Gastroesophageal sphincter (tissue), 4 donors: Measurements from ENCODE around the gene E2F4. TPM values are rescaled to one million over a fixed set of nuclear protein-coding genes. Genes with fewer than 3 reads are reported as not detected.

Experiments used
- ATAC-seq: fragments of 150-250 bp; one replicate; pipeline ENCODE4 v1.9.1; 2016; ENCODE audit warnings: mild to moderate bottlenecking, moderate library complexity
- H3K27ac ChIP-seq, 4 donors: fragments of 200-600 bp; sonication (generic) in 3 of 4; 1 replicate in 3 of 4; 2 replicates in 1 of 4; pipeline ENCODE4 v1.5.1; 2016 to 2019
- H3K27me3 ChIP-seq: fragments of 200-600 bp; sonication (generic); one replicate; pipeline ENCODE4 v1.5.1; 2019
- H3K36me3 ChIP-seq, 2 donors: fragments of 200-600 bp; sonication (generic); one replicate each; pipeline ENCODE4 v1.5.1; 2019; ENCODE audit warnings: control low read depth in 1 of 2
- H3K4me1 ChIP-seq, 3 donors: fragments of 200-600 bp; sonication (generic); 1 replicate in 2 of 3; 2 replicates in 1 of 3; pipeline ENCODE4 v1.5.1; 2016 to 2019; ENCODE audit warnings: control low read depth in 2 of 3
- H3K4me3 ChIP-seq, 2 donors: fragments of 200-600 bp; sonication (generic); one replicate each; pipeline ENCODE4 v1.5.1; 2019; ENCODE audit warnings: mild to moderate bottlenecking in 1 of 2, moderate library complexity in 1 of 2
- H3K9me3 ChIP-seq, 3 donors: fragments of 200-600 bp; sonication (generic); one replicate each; pipeline ENCODE4 v1.5.1; 2017 to 2019; ENCODE audit warnings: control low read depth in 2 of 3
- EP300 ChIP-seq: sonication (generic); formaldehyde crosslinking; IDR thresholded peaks from one replicate; pipeline ENCODE4 v1.6.1; 2017; ENCODE audit warnings: antibody characterized with exemption, mild to moderate bottlenecking
- POLR2A ChIP-seq, 2 donors: fragments of 450-650 bp; IDR thresholded peaks; one replicate each; pipeline ENCODE4 v1.6.1; 2017; ENCODE audit warnings: antibody characterized with exemption in 2 of 2, mild to moderate bottlenecking in 2 of 2, moderate library complexity in 1 of 2
- POLR2AphosphoS5 ChIP-seq: sonication (generic); formaldehyde crosslinking; IDR thresholded peaks from one replicate; pipeline ENCODE4 v1.6.1; 2017; ENCODE audit warnings: antibody characterized with exemption
- WGBS, 2 donors: methylation state at CpG; one replicate each; pipeline ENCODE4 v1.1.5; 2018; ENCODE audit warnings: low coverage in 1 of 2; 5-methylcytosine and 5-hydroxymethylcytosine counted together
- total RNA-seq, 4 donors: library from RNA; depleted of rRNA; stranded (reverse); fragments of >200 nt; gene quantifications; one replicate each; pipeline ENCODE4 v1.1.0, GENCODE V29; 2016
- TF ChIP-seq, protein P1 (sequence below), 4 experiments: fragments of 200-600 bp in 2 of 4; fragments of 450-650 bp in 2 of 4; sonication (generic) in 1 of 4; IDR thresholded peaks; one replicate each; pipeline ENCODE4 v1.5.1; 2017 to 2019; ENCODE audit warnings: antibody characterized with exemption in 4 of 4, mild to moderate bottlenecking in 2 of 4, moderate library complexity in 2 of 4

Gene E2F4
- total RNA-seq, 4 donors from 2014 or later: 55.0 to 89.8 (median 76.2) TPM

- no peaks in the 10 kb centered on the region for H3K27me3 ChIP-seq
- WGBS, 2 donors: 5 to 12% methylated on average over 4 to 9 of the region's 12 CpGs
- H3K36me3 ChIP-seq: peaks cover 0 to 47% of the 10 kb centered on the region in 2 donors
- no peak for ATAC-seq
- H3K4me3 ChIP-seq: peak overlapping the region; percentile 52 to 70
- H3K9me3 ChIP-seq: no peaks in the 10 kb centered on the region
- peak overlapping the region; percentile 45 to 89 (median 84) for H3K27ac ChIP-seq
- TF ChIP-seq POLR2A (IDR thresholded peaks at IDR 0.05): no peak
- TF ChIP-seq, protein P1, sequence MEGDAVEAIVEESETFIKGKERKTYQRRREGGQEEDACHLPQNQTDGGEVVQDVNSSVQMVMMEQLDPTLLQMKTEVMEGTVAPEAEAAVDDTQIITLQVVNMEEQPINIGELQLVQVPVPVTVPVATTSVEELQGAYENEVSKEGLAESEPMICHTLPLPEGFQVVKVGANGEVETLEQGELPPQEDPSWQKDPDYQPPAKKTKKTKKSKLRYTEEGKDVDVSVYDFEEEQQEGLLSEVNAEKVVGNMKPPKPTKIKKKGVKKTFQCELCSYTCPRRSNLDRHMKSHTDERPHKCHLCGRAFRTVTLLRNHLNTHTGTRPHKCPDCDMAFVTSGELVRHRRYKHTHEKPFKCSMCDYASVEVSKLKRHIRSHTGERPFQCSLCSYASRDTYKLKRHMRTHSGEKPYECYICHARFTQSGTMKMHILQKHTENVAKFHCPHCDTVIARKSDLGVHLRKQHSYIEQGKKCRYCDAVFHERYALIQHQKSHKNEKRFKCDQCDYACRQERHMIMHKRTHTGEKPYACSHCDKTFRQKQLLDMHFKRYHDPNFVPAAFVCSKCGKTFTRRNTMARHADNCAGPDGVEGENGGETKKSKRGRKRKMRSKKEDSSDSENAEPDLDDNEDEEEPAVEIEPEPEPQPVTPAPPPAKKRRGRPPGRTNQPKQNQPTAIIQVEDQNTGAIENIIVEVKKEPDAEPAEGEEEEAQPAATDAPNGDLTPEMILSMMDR (IDR thresholded peaks at IDR 0.05): no peak
- no peak for TF ChIP-seq EP300
- no peak for TF ChIP-seq POLR2AphosphoS5
- H3K4me1 ChIP-seq: peaks cover 0 to 37% (median 10%) of the 10 kb centered on the region in 3 donors
Observed at GRCh38 chr16:67226295-67226803, 34.4 kb downstream of the E2F4 start.

- H3K4me1 ChIP-seq: peaks cover 0 to 37% (median 10%) of the 10 kb centered on the region in 3 donors
- TF ChIP-seq POLR2AphosphoS5 (peak; percentile 95), EP300 (no peak), POLR2A (IDR thresholded peaks at IDR 0.05) (peak; percentile 65 to 79)
- TF ChIP-seq, protein P1 (IDR thresholded peaks at IDR 0.05): peak in 2 of 4 experiments; percentile 38 to 52
- WGBS, 2 donors: 0% methylated on average over 14 of the region's 46 CpGs; no CpG with 5 or more reads in 1 of the 2 donors
- peaks cover 0 to 53% of the 10 kb centered on the region in 2 donors for H3K36me3 ChIP-seq
- H3K27ac ChIP-seq: peak within 1 kb of the TSS; percentile 45 to 89 (median 84)
- H3K4me3 ChIP-seq: peak within 1 kb of the TSS; percentile 52 to 70
- no peaks in the 10 kb centered on the region for H3K9me3 ChIP-seq
- no peaks in the 10 kb centered on the region for H3K27me3 ChIP-seq
- peak; percentile 96 for ATAC-seq
Observed at GRCh38 chr16:67226804-67227566, 35.0 kb downstream of the E2F4 start, which contains the start of gene TMEM208. TMEM208 (plus strand) TSS chr16:67227130; CDS start chr16:67227219, 89 bp downstream.

DNA sequence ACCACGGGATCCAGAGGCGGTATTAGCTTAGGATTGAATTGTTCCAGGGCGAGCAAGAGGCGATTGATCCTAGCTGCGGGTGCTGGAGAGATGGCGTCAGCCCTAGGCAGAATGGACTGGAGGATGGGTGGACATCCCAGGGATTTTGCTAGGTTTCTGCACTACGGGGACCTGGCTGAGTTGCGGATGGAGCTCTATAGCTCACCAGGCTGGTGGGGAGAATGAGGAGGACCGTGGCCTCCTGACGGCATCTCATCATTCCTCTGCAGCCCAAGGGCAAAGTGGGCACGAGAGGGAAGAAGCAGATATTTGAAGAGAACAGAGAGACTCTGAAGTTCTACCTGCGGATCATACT lies 35.6 kb downstream of the E2F4 start:
- Histone ChIP-seq H3K4me1 (peaks cover 0 to 37% (median 10%) of the 10 kb centered on the region in 3 donors), H3K36me3 (peaks cover 0 to 57% of the 10 kb centered on the region in 2 donors), H3K4me3 (peak overlapping the region; percentile 52 to 70), H3K27me3 (no peaks in the 10 kb centered on the region), H3K27ac (peak overlapping the region; percentile 25 to 89 (median 84)), H3K9me3 (no peaks in the 10 kb centered on the region)
- no peak for ATAC-seq
- TF ChIP-seq POLR2AphosphoS5 (no peak), POLR2A (IDR thresholded peaks at IDR 0.05) (no peak), EP300 (no peak)
- TF ChIP-seq, protein P1 (IDR thresholded peaks at IDR 0.05): no peak
- 3 to 27% methylated on average over 3 to 7 of the region's 12 CpGs for WGBS, 2 donors

DNA sequence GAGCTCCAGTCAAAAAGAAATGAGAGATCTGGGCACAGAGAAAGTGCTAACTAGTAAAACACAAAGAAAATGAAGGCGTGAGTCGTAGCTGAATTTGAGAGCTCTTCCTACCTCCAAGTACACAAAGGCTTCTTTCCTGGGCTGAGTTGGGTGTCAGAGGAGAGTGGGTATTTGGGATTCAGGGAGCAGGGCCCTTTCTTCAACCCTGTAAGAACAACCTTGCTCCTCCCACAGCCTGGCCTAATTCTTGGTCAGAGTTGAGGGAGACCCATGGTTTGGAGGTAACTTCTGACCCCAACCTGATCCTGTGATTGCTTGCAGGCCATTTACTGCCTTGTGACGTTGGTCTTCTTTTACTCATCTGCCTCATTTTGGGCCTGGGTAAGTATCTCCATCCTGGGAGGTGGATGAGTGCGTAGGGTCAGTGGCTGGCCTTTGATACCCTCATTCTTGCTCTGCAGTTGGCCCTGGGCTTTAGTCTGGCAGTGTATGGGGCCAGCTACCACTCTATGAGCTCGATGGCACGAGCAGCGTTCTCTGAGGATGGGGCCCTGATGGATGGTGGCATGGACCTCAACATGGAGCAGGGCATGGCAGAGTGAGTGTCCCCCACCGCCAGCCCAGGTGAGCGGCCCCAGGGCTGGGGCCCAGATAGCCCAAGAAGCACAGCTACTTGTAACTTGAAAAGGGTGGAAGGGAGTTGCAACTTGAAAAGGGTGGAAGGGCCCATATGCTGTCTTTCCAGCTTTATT lies 36.3 kb downstream of the E2F4 start:
- H3K27ac ChIP-seq: no peak overlapping the region
- H3K4me3 ChIP-seq: peak overlapping the region in 1 of 2 donors; percentile 70
- H3K36me3 ChIP-seq: peaks cover 0 to 58% of the 10 kb centered on the region in 2 donors
- no peak for TF ChIP-seq EP300
- no peak for TF ChIP-seq POLR2AphosphoS5
- no peak for TF ChIP-seq POLR2A (IDR thresholded peaks at IDR 0.05)
- TF ChIP-seq, protein P1 (IDR thresholded peaks at IDR 0.05): no peak
- no peaks in the 10 kb centered on the region for H3K27me3 ChIP-seq
- H3K9me3 ChIP-seq: no peaks in the 10 kb centered on the region
- no peak for ATAC-seq
- H3K4me1 ChIP-seq: peaks cover 0 to 37% (median 10%) of the 10 kb centered on the region in 3 donors
- 78 to 94% methylated on average over 2 of the region's 9 CpGs for WGBS, 2 donors
